RWPE2 (cell line): ENCODE measurements around the gene TCEAL4.

ENCODE experiments used
- ATAC-seq: fragments of 200-7000 bp; cut with Tn5 transposase; 3 replicates; pipeline ENCODE4 v1.9.1; 2021; ENCODE audit warnings: low read depth
- DNase-seq: peaks from one replicate; pipeline ENCODE4 v3.0.0-alpha.2; 2020; ENCODE audit warnings: low spot score
- H3K27ac ChIP-seq: fragments of 450-650 bp; 2 replicates; pipeline ENCODE4 v1.5.1; 2017; ENCODE audit warnings: mild to moderate bottlenecking; ENCODE audit not compliant: poor library complexity, severe bottlenecking
- H3K27me3 ChIP-seq: fragments of 250-450 bp; sonication (Bioruptor Pico); 2 replicates; pipeline ENCODE4 v1.5.1; 2021; ENCODE audit warnings: mild to moderate bottlenecking, moderate library complexity; ENCODE audit not compliant: insufficient read depth, poor library complexity, severe bottlenecking
- H3K36me3 ChIP-seq: fragments of 250-450 bp; sonication (Bioruptor Pico); 2 replicates; pipeline ENCODE4 v1.5.1; 2020; ENCODE audit warnings: low read depth, mild to moderate bottlenecking, moderate library complexity
- H3K4me1 ChIP-seq: fragments of 250-450 bp; sonication (Bioruptor Pico); 2 replicates; pipeline ENCODE4 v1.5.1; 2021; ENCODE audit warnings: mild to moderate bottlenecking, moderate library complexity; ENCODE audit not compliant: insufficient read depth, poor library complexity, severe bottlenecking
- H3K4me3 ChIP-seq: fragments of 250-450 bp; sonication (Bioruptor Pico); 2 replicates; pipeline ENCODE4 v1.5.1; 2021; ENCODE audit warnings: mild to moderate bottlenecking, moderate library complexity; ENCODE audit not compliant: severe bottlenecking
- H3K9me3 ChIP-seq: fragments of 250-450 bp; sonication (Bioruptor Pico); 2 replicates; pipeline ENCODE4 v1.5.1; 2021; ENCODE audit warnings: mild to moderate bottlenecking, moderate library complexity; ENCODE audit not compliant: severe bottlenecking
- TF ChIP-seq, protein P1 (sequence below): fragments of 450-650 bp; IDR thresholded peaks from one replicate; pipeline ENCODE4 v1.5.1; 2017; ENCODE audit warnings: mild to moderate bottlenecking, moderate library complexity; ENCODE audit not compliant: poor library complexity, severe bottlenecking

The TCEAL4 gene

DNA sequence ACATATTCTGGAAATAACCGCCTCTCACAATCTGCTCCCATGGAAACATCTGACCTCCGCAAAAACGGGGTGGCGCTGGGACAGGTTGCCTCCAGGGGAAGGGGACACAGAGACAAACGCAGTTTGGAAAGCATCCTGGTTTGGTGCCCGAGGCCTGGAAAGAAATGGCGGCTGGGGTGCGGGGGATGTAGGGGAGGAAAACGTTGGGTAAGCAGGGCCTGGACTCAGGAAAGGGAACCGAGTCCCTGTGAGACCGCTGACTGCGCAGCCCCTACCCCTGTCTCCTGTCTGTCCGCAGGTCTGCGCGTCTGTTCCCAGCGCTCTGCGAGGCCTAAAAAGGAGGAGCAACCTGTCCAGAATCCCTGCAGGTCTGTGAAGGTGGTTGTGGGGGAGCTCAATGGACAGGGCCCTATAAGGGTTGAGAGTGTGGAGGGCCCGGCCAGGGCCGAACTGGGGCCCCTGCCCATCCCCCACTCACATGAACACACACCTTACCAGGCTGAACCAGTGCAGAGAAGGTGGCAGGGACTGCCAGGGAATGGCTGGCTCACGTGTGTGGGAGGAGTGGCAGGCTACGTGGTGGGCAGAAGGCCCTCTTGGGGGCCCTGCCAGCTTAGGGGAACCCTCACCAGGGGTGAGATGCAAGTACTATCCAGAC lies 23.1 kb downstream of the TCEAL4 start:
- TF ChIP-seq, protein P1, sequence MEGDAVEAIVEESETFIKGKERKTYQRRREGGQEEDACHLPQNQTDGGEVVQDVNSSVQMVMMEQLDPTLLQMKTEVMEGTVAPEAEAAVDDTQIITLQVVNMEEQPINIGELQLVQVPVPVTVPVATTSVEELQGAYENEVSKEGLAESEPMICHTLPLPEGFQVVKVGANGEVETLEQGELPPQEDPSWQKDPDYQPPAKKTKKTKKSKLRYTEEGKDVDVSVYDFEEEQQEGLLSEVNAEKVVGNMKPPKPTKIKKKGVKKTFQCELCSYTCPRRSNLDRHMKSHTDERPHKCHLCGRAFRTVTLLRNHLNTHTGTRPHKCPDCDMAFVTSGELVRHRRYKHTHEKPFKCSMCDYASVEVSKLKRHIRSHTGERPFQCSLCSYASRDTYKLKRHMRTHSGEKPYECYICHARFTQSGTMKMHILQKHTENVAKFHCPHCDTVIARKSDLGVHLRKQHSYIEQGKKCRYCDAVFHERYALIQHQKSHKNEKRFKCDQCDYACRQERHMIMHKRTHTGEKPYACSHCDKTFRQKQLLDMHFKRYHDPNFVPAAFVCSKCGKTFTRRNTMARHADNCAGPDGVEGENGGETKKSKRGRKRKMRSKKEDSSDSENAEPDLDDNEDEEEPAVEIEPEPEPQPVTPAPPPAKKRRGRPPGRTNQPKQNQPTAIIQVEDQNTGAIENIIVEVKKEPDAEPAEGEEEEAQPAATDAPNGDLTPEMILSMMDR: no peak
- H3K4me3 ChIP-seq: peak overlapping the region; percentile 48
- peak overlapping the region; percentile 55 for H3K27ac ChIP-seq
- H3K9me3 ChIP-seq: no peaks in the 10 kb centered on the region
- DNase-seq: no peak
- peak; percentile 33 for ATAC-seq
- H3K36me3 ChIP-seq: peaks cover 8% of the 10 kb centered on the region
- H3K4me1 ChIP-seq: no peaks in the 10 kb centered on the region
- H3K27me3 ChIP-seq: no peaks in the 10 kb centered on the region

DNA sequence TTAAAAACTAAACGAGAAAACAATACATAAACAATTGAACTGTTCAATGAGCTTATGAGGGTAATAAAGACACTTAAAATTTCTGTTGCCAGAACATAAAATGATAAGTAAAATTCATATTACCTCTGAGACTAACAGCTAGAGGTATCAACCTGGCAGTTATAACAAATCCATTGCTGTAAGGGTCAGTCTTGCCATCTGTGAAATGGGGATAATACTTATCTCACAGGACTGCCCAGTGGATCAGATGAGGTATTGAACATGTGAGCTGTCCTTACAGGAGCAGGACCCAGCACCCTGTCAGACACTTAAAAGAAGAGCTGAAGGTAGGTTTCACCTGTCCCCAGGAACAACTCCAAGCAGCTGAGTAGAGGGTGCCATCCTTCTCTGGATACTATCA lies 25.0 kb downstream of the TCEAL4 start:
- no peak for ATAC-seq
- TF ChIP-seq, protein P1: no peak
- H3K4me1 ChIP-seq: peaks cover 10% of the 10 kb centered on the region
- DNase-seq: no peak
- no peak overlapping the region for H3K27ac ChIP-seq
- no peak overlapping the region for H3K4me3 ChIP-seq
- no peaks in the 10 kb centered on the region for H3K27me3 ChIP-seq
- H3K9me3 ChIP-seq: no peaks in the 10 kb centered on the region
- peaks cover 8% of the 10 kb centered on the region for H3K36me3 ChIP-seq

DNA sequence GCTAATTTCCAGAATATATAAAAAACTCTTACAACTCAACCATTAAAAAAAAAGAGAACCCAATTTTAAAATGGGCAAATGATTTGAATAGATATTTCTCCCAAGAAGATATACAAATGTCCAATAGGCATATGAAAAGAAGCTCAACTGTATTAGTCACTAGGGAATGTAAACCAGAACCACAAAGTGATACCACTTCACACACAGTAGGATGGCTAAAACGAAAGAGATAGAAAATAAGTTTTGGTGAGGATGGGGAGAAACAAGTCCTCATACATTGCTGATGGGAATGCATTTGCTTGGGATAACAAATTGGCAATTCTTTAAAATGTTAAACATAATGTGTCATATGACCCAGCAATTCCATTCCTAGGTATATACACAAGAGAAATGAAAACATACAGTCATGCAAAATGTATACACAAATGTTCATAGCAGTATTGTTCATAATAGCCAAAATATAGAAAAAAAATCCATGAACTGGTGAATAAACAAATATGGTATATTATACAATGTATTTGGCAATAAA lies 28.1 kb downstream of the TCEAL4 start:
- DNase-seq (no peak), ATAC-seq (no peak)
- H3K36me3 ChIP-seq: peaks cover 8% of the 10 kb centered on the region
- TF ChIP-seq, protein P1: no peak
- H3K9me3 ChIP-seq: no peaks in the 10 kb centered on the region
- no peaks in the 10 kb centered on the region for H3K27me3 ChIP-seq
- peak overlapping the region; percentile 81 for H3K27ac ChIP-seq
- no peak overlapping the region for H3K4me3 ChIP-seq
- peaks cover 16% of the 10 kb centered on the region for H3K4me1 ChIP-seq

DNA sequence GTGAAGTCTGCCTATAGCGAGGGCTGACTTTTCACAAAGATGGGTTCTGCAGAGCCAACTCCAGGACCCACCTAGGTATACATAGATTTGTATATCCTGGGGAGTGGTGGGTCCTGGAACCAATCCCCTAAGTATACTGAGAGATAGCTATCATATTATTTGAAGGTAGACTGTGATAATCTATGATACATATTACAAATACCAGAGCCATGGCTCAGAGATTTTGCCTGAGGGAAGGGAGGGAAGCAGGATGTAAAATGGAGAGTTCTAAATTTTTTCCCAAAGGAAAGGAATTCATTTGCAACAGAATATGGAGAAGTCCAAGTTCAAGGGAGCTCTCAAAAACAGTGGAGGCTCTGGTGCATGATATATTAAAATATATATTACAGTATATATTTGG lies 29.7 kb downstream of the TCEAL4 start:
- TF ChIP-seq, protein P1: no peak
- ATAC-seq: peak; percentile 84
- no peak overlapping the region for H3K4me3 ChIP-seq
- H3K27me3 ChIP-seq: no peaks in the 10 kb centered on the region
- H3K36me3 ChIP-seq: peaks cover 7% of the 10 kb centered on the region
- peak overlapping the region; percentile 81 for H3K27ac ChIP-seq
- no peaks in the 10 kb centered on the region for H3K9me3 ChIP-seq
- DNase-seq: no peak
- peaks cover 16% of the 10 kb centered on the region for H3K4me1 ChIP-seq

DNA sequence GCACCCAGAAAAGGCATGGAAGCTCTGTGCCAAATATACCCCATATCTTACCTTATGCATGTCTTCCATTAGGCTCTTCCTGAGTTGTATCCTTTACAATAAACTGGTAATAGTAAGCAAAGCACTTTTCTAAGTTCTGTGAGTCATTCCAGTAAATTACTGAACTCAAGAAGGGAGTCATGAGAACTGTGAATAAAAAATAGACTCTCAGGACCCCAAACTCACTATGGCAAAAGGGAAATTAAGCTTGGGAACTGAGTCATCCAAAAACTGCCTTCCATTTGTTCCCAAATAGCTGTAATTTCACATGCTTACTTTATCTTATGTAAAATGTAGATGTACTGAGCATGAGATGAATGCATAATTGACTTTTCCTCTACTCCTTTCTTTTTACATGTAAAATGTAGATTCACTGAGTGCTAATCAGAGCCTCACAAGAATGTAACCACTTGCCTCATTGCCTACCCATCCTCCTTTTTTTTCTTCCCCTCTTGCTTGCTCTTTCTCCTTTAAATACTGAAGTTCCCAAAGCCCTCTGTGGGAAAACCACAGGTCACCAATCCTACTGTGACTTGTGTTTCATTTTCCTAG lies 30.6 kb downstream of the TCEAL4 start:
- TF ChIP-seq, protein P1: no peak

More for the DNA sequence above, 30.6 kb downstream of the TCEAL4 start:
- Histone ChIP-seq H3K9me3 (no peaks in the 10 kb centered on the region), H3K4me3 (no peak overlapping the region), H3K27me3 (no peaks in the 10 kb centered on the region), H3K36me3 (peaks cover 4% of the 10 kb centered on the region), H3K27ac (peak overlapping the region; percentile 81), H3K4me1 (peaks cover 16% of the 10 kb centered on the region)
- DNase-seq: no peak
- peak; percentile 38; the same call in 2 of the 3 replicates for ATAC-seq
